Subcutaneous abdominal adipose tissue (tissue), 5 donors: ENCODE measurements around the gene C3orf49.

Experiments
- H3K27ac ChIP-seq: one replicate; pipeline ENCODE4 v1.7.0; 2013; ENCODE audit warnings: low read depth, mild to moderate bottlenecking, inconsistent platforms, low read length, moderate library complexity
- H3K27me3 ChIP-seq, 5 donors: one replicate each; pipeline ENCODE4 v1.7.0; 2013; ENCODE audit warnings: low read length in 5 of 5, inconsistent platforms in 1 of 5; ENCODE audit not compliant: control insufficient read depth in 5 of 5, insufficient read depth in 4 of 5
- H3K36me3 ChIP-seq, 5 donors: one replicate each; pipeline ENCODE4 v1.7.0; 2013; ENCODE audit warnings: low read length in 5 of 5; ENCODE audit not compliant: control insufficient read depth in 5 of 5, insufficient read depth in 5 of 5
- H3K4me1 ChIP-seq, 5 donors: one replicate each; pipeline ENCODE4 v1.7.0; 2013; ENCODE audit warnings: low read length in 5 of 5, mild to moderate bottlenecking in 3 of 5, moderate library complexity in 1 of 5; ENCODE audit not compliant: control insufficient read depth in 5 of 5, insufficient read depth in 5 of 5
- H3K4me3 ChIP-seq, 5 donors: one replicate each; pipeline ENCODE4 v1.7.0; 2013; ENCODE audit warnings: low read length in 5 of 5, low read depth in 1 of 5
- H3K9ac ChIP-seq, 5 donors: one replicate each; pipeline ENCODE4 v1.7.0; 2013; ENCODE audit warnings: low read length in 5 of 5, mild to moderate bottlenecking in 4 of 5, moderate library complexity in 3 of 5
- H3K9me3 ChIP-seq, 5 donors: one replicate each; pipeline ENCODE4 v1.7.0; 2013; ENCODE audit warnings: low read length in 5 of 5; ENCODE audit not compliant: control insufficient read depth in 5 of 5
- donor health status: healthy.
- donor health status: healthy.
- donor health status: healthy.
- donor health status: healthy.
- donor health status: healthy.

Gene C3orf49

GRCh38 chr3:63876260-63876659 lies 57.2 kb downstream of the C3orf49 start:
- Histone ChIP-seq H3K27me3 (no peaks in the 10 kb centered on the region), H3K4me1 (peaks cover 3 to 13% (median 5%) of the 10 kb centered on the region in 5 donors), H3K36me3 (no peaks in the 10 kb centered on the region), H3K4me3 (no peak overlapping the region), H3K27ac (no peak overlapping the region), H3K9ac (no peak overlapping the region), H3K9me3 (no peaks in the 10 kb centered on the region)

GRCh38 chr3:63877737-63878393 lies 58.8 kb downstream of the C3orf49 start:
- Histone ChIP-seq H3K4me1 (peaks cover 0 to 5% (median 0%) of the 10 kb centered on the region in 5 donors), H3K27me3 (no peaks in the 10 kb centered on the region), H3K27ac (no peak overlapping the region), H3K4me3 (no peak overlapping the region), H3K9ac (no peak overlapping the region), H3K36me3 (no peaks in the 10 kb centered on the region), H3K9me3 (no peaks in the 10 kb centered on the region)

- Histone ChIP-seq H3K27me3 (no peaks in the 10 kb centered on the region), H3K4me1 (peaks cover 0 to 5% (median 0%) of the 10 kb centered on the region in 5 donors), H3K36me3 (no peaks in the 10 kb centered on the region), H3K9me3 (no peaks in the 10 kb centered on the region), H3K9ac (no peak overlapping the region), H3K4me3 (no peak overlapping the region), H3K27ac (no peak overlapping the region)
These were observed 59.4 kb downstream of the C3orf49 start for GRCh38 chr3:63878394-63879060.

DNA sequence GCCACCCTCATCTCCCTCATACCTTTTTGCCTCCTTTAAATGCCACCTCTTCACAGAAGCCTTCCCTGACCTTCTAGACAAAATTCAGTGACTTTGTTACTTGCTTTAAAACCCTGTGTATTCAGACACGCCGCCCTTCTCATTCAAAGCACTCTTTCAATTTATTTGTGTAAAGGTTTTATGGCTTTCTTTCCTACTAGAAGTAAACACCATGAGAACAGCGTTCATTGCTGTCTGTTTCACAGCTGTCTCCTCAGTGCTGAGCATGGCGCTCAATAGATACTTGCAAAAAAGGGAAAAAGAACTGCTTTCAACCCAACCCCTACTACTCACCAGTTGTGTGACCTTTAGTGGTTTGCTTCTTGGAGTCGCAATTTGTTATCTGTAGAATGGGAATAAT lies 61.6 kb downstream of the C3orf49 start:
- Histone ChIP-seq H3K27me3 (no peaks in the 10 kb centered on the region), H3K27ac (no peak overlapping the region), H3K9ac (no peak overlapping the region), H3K9me3 (no peaks in the 10 kb centered on the region), H3K36me3 (no peaks in the 10 kb centered on the region), H3K4me1 (peaks cover 0 to 5% (median 0%) of the 10 kb centered on the region in 5 donors), H3K4me3 (no peak overlapping the region)

DNA sequence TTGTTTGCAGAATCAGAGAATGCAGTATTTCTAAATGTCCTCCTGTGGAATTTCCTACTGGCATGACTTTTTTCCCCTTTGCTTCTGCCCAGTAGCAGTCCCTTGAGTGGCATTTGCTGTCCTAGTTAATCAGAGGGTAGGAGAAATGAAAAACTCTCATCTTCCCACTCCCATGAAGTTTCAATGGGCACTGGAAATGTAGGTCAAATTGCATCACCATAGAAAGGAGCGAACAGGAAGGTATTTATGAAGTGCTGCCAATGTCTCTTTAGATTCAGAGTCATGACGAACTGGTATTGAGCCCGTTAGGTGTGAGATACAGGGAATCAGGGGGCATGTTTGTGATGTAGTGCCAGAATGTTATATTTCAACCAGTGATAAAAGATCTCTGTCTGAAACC lies 67.8 kb downstream of the C3orf49 start:
- no peaks in the 10 kb centered on the region for H3K9me3 ChIP-seq
- H3K9ac ChIP-seq = no peak overlapping the region
- H3K36me3 ChIP-seq = peaks cover 0 to 6% (median under 1%) of the 10 kb centered on the region in 5 donors
- H3K27ac ChIP-seq = peak overlapping the region; percentile 9
- peaks cover 0 to 13% (median 6%) of the 10 kb centered on the region in 5 donors for H3K4me1 ChIP-seq
- no peaks in the 10 kb centered on the region for H3K27me3 ChIP-seq
- peak overlapping the region in 1 of 5 donors; percentile 44 for H3K4me3 ChIP-seq

DNA sequence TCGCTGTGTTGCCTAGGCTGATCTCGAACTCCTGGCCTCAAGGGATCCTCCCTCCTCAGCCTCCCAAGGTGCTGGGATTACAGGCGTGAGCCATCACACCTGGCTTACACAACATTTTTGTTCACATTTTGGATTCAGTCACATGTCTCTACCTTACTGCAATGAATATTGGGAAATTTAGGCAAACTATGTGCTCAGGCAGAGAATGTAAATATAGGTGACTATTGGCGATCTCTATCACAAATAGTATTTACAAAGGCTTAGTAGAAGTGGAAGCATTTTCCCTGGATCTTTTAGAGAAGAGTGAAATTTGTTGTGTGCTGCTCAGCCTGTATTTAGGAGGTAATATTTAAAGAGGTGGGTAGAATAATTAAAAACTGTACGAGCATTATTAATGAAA lies 72.4 kb downstream of the C3orf49 start:
- Histone ChIP-seq H3K27me3 (no peaks in the 10 kb centered on the region), H3K4me1 (peaks cover 5 to 25% (median 14%) of the 10 kb centered on the region in 5 donors), H3K36me3 (peaks cover 0 to 9% (median 3%) of the 10 kb centered on the region in 5 donors)

GRCh38 chr3:63892773-63893352 lies 73.8 kb downstream of the C3orf49 start:
- Histone ChIP-seq H3K9me3 (no peaks in the 10 kb centered on the region), H3K27me3 (no peaks in the 10 kb centered on the region), H3K36me3 (peaks cover 0 to 9% (median 3%) of the 10 kb centered on the region in 5 donors), H3K27ac (no peak overlapping the region), H3K9ac (no peak overlapping the region), H3K4me3 (no peak overlapping the region), H3K4me1 (peaks cover 0 to 21% (median 11%) of the 10 kb centered on the region in 5 donors)

More for the DNA sequence above, 72.4 kb downstream of the C3orf49 start:
- H3K9ac ChIP-seq = no peak overlapping the region
- no peak overlapping the region for H3K4me3 ChIP-seq
- no peaks in the 10 kb centered on the region for H3K9me3 ChIP-seq
- H3K27ac ChIP-seq = no peak overlapping the region

GRCh38 chr3:63895422-63896189 lies 76.5 kb downstream of the C3orf49 start:
- Histone ChIP-seq H3K9ac (no peak overlapping the region), H3K4me1 (peaks cover 0 to 21% (median 14%) of the 10 kb centered on the region in 5 donors), H3K27me3 (no peaks in the 10 kb centered on the region), H3K27ac (peak overlapping the region; percentile 17), H3K9me3 (no peaks in the 10 kb centered on the region), H3K36me3 (peaks cover 5 to 18% (median 6%) of the 10 kb centered on the region in 5 donors), H3K4me3 (no peak overlapping the region)

DNA sequence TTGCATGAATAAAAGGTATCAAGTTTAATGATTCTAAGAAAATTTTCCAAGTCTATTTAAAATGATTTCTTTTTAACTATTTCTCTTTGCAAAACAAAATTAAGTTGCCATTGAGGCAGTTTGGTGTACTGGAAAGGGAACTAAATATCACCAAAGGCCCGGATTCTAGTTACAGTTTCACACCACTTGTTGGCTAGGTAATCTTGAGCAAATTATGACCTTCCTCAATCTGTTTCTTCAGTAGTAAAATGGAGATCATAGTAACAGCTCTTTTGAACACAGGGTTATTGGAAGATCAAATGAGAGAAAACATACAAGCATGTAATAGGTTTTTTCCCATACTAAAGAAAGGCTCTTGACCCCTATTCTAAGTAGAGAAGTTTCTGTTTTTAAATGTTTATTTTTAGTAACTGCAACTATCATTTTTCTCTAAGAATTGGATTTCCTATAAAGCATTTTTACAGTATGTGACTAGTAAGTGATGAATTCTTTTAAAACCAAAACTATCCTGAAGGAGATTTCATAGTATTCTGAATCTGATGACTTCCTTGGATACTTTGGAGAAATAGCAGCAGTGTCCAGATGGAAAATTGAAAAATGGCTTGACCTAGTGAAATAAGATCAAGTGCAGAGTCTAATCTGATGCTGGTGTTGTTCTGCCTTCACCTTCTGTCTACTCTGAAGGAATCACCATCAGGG lies 77.4 kb downstream of the C3orf49 start:
- Histone ChIP-seq H3K36me3 (peaks cover 5 to 17% (median 6%) of the 10 kb centered on the region in 5 donors), H3K9me3 (no peaks in the 10 kb centered on the region), H3K27me3 (no peaks in the 10 kb centered on the region), H3K9ac (no peak overlapping the region), H3K4me1 (peaks cover 0 to 21% (median 15%) of the 10 kb centered on the region in 5 donors), H3K4me3 (no peak overlapping the region), H3K27ac (no peak overlapping the region)
